ENCODE results near the gene ARHGEF6.

- no peak for TF ChIP-seq POLR2A (IDR thresholded peaks at IDR 0.05)
- TF ChIP-seq CTCF (IDR thresholded peaks at IDR 0.05 in 8 of 11, conservative IDR thresholded peaks at IDR 0.05 in 3 of 11), result no peak
- TF ChIP-seq POLR2AphosphoS5 (IDR thresholded peaks at IDR 0.05), result no peak
Observed at GRCh38 chrX:136619899-136620505, 160.7 kb downstream of the ARHGEF6 start.

All from spleen (tissue), 7 donors.